Measurements from ENCODE around the gene MYH14.

- TF ChIP-seq MXI1 (IDR thresholded peaks at IDR 0.05; ENCODE audit: borderline replicate concordance, low read depth, low read length) (no peak), POLR2A (IDR thresholded peaks at IDR 0.05; ENCODE audit: low read depth, low read length) (no peak), CTCF (conservative IDR thresholded peaks at IDR 0.05; ENCODE audit: low read depth, low read length) (no peak), RAD21 (IDR thresholded peaks at IDR 0.05; ENCODE audit: low read length) (no peak), CHD1 (IDR thresholded peaks at IDR 0.05; ENCODE audit: low read depth, low read length) (no peak), MAZ (IDR thresholded peaks at IDR 0.05; ENCODE audit: borderline replicate concordance, low read depth, low read length) (no peak)
Measured at GRCh38 chr19:50293263-50294004, 90.0 kb downstream of the MYH14 start.

Measured in IMR-90 (cell line).